ENCODE results near the gene CCDC194. TPM values are rescaled to one million over a fixed set of nuclear protein-coding genes. Genes with fewer than 3 reads are reported as not detected.
"Not testable (repeated sequence)": the region's sequence is repeated elsewhere in the genome, so short reads cannot be mapped to it uniquely, and the experiment has no call there.

The CCDC194 gene
- total RNA-seq, 2 donors from 2014 or later, result not detected

GRCh38 chr19:17385878-17386611, 8.0 kb downstream of the CCDC194 start:
- peak; percentile 50 to 60 for ATAC-seq
- intact Hi-C loops (cut with DNase I), result loop anchor here (1.0 to 5.0 kb wide), 3 partner anchors 39 to 94 kb away; no protein-coding TSS in a partner anchor
- DNase-seq, result peak; percentile 82

GRCh38 chr19:17380426-17381138, 13.4 kb downstream of the CCDC194 start:
- no peak for ATAC-seq
- no peak for DNase-seq
- intact Hi-C loops (cut with DNase I), result no loop called here

- no peak for DNase-seq
- ATAC-seq, result peak in 1 of 2 donors; percentile 25
- intact Hi-C loops (cut with DNase I), result no loop called here
Observed at GRCh38 chr19:17379221-17379631, 14.8 kb downstream of the CCDC194 start.

- ATAC-seq (no peak), DNase-seq (no peak)
- intact Hi-C loops (cut with DNase I), result no loop called here
Observed at GRCh38 chr19:17378271-17378670, 15.7 kb downstream of the CCDC194 start.

GRCh38 chr19:17376935-17377600, 16.9 kb downstream of the CCDC194 start, which contains the start of gene PLVAP:
Gene PLVAP, minus strand, starts transcription at chr19:17377342. Its CDS starts 54 bp downstream, at chr19:17377288.
- intact Hi-C loops (cut with DNase I), result no loop called here
- peak; percentile 78 to 87 for ATAC-seq
- peak; percentile 86 for DNase-seq

- intact Hi-C loops (cut with DNase I), result no loop called here
- DNase-seq (no peak), ATAC-seq (peak; percentile 65 to 75)
Observed at GRCh38 chr19:17370026-17370587, 23.9 kb downstream of the CCDC194 start.

- DNase-seq, result no peak
- intact Hi-C loops (cut with DNase I), result no loop called here
- no peak for ATAC-seq
Observed at GRCh38 chr19:17365361-17365760, 28.6 kb downstream of the CCDC194 start.

- DNase-seq; intact Hi-C loops (cut with DNase I); ATAC-seq: not testable (repeated sequence)
Observed at GRCh38 chr19:17363852-17364605, 30.0 kb downstream of the CCDC194 start.

- intact Hi-C loops (cut with DNase I), result no loop called here
- no peak for DNase-seq
- no peak for ATAC-seq
Observed at GRCh38 chr19:17359905-17360800, 33.8 kb downstream of the CCDC194 start.

GRCh38 chr19:17358395-17358794, 35.6 kb downstream of the CCDC194 start:
- DNase-seq (no peak), ATAC-seq (peak; percentile 59 to 60)
- intact Hi-C loops (cut with DNase I), result no loop called here

GRCh38 chr19:17357724-17358123, 36.3 kb downstream of the CCDC194 start:
- intact Hi-C loops (cut with DNase I), result no loop called here
- no peak for DNase-seq
- peak in 1 of 2 donors; percentile 54 for ATAC-seq

GRCh38 chr19:17357078-17357666, 36.8 kb downstream of the CCDC194 start:
- ATAC-seq, result no peak
- intact Hi-C loops (cut with DNase I), result no loop called here
- no peak for DNase-seq

- no peak for ATAC-seq
- no peak for DNase-seq
- intact Hi-C loops (cut with DNase I), result no loop called here
Observed at GRCh38 chr19:17353386-17353785, 40.6 kb downstream of the CCDC194 start.

GRCh38 chr19:17352608-17353280, 41.3 kb downstream of the CCDC194 start:
- intact Hi-C loops (cut with DNase I), result no loop called here
- ATAC-seq, result peak; percentile 44 to 49
- DNase-seq, result peak; percentile 58

- intact Hi-C loops (cut with DNase I), result no loop called here
- ATAC-seq (no peak), DNase-seq (no peak)
Observed at GRCh38 chr19:17351815-17352435, 42.1 kb downstream of the CCDC194 start.

GRCh38 chr19:17348700-17349099, 45.3 kb downstream of the CCDC194 start:
- intact Hi-C loops (cut with DNase I), result loop anchor here (5.0 kb wide), 3 partner anchors 39 to 509 kb away; partner anchors contain the start of gene RPL18A (in 1 of the 2)
- peak; percentile 60 to 80 for ATAC-seq
- peak; percentile 87 for DNase-seq
